ENCODE measurements around the gene LHFPL6.

DNA sequence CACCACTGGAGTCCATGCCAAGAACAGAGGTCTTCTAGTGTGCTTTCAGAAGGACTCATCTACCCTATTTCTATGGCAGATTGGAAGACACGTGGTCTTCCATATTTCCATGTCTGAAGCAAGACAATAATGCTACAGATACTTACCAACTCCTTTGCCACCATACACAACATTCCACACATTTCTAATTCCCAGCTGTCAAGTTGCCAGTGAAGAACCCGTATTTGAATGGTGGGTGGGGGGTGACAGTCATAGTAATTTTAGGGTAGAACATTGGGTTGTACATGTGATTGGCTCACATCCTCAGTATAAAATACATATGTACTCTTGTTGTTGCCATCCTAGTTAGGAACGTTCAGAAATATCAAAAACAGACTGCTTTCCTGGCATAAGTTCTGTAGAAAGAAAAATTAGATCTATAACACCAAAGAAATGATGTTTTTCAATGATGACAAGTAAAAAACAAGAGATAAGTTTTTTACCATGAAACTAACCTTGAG is 69.3 kb downstream of the LHFPL6 start:
- TF ChIP-seq, protein P1, sequence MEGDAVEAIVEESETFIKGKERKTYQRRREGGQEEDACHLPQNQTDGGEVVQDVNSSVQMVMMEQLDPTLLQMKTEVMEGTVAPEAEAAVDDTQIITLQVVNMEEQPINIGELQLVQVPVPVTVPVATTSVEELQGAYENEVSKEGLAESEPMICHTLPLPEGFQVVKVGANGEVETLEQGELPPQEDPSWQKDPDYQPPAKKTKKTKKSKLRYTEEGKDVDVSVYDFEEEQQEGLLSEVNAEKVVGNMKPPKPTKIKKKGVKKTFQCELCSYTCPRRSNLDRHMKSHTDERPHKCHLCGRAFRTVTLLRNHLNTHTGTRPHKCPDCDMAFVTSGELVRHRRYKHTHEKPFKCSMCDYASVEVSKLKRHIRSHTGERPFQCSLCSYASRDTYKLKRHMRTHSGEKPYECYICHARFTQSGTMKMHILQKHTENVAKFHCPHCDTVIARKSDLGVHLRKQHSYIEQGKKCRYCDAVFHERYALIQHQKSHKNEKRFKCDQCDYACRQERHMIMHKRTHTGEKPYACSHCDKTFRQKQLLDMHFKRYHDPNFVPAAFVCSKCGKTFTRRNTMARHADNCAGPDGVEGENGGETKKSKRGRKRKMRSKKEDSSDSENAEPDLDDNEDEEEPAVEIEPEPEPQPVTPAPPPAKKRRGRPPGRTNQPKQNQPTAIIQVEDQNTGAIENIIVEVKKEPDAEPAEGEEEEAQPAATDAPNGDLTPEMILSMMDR (IDR thresholded peaks at IDR 0.05), result no peak
- no peak for TF ChIP-seq POLR2A (IDR thresholded peaks at IDR 0.05)
